Psoas muscle (tissue), 8 donors: ENCODE results near the gene PCDH12. TPM values are rescaled to one million over a fixed set of nuclear protein-coding genes. Genes with fewer than 3 reads are reported as not detected.

Experiments used
- ATAC-seq, 4 donors: fragments of 200-7000 bp; cut with Tn5 transposase; one replicate each; pipeline ENCODE4 v1.9.1; 2020; ENCODE audit warnings: moderate library complexity in 3 of 4, mild to moderate bottlenecking in 2 of 4
- DNase-seq, 2 donors: peaks; one replicate each; pipeline ENCODE4 v3.0.0-alpha.2; 2020
- H3K27ac ChIP-seq: fragments of 200-600 bp; one replicate; pipeline ENCODE4 v1.8.0; 2022
- H3K27me3 ChIP-seq, 3 donors: fragments of 200-600 bp in 1 of 3; one replicate each; pipeline versions ENCODE4 v1.6.1 to v1.8.0; 2013 to 2022; ENCODE audit warnings: low read length in 2 of 3, mild to moderate bottlenecking in 2 of 3, moderate library complexity in 1 of 3; ENCODE audit not compliant: insufficient read depth in 3 of 3
- H3K36me3 ChIP-seq, 2 donors: fragments of 200-600 bp in 1 of 2; one replicate each; pipeline versions ENCODE4 v1.6.1 to v1.8.0; 2013 to 2022; ENCODE audit warnings: low read depth in 1 of 2, mild to moderate bottlenecking in 1 of 2, moderate library complexity in 1 of 2; ENCODE audit not compliant: insufficient read depth in 1 of 2
- H3K4me1 ChIP-seq: fragments of 200-600 bp; one replicate; pipeline ENCODE4 v1.8.0; 2022
- H3K4me3 ChIP-seq: fragments of 200-600 bp; one replicate; pipeline ENCODE4 v1.8.0; 2022; ENCODE audit warnings: mild to moderate bottlenecking
- H3K9me3 ChIP-seq: fragments of 200-600 bp; one replicate; pipeline ENCODE4 v1.8.0; 2022
- CTCF ChIP-seq: fragments of 200-600 bp; IDR thresholded peaks from one replicate; pipeline ENCODE4 v1.8.0; 2022; ENCODE audit warnings: antibody characterized with exemption
- WGBS, 3 donors: extraction: QIAGEN DNeasy Blood & Tissue Kit; methylation state at CpG; one replicate each; pipeline versions ENCODE4 v1.1.6 to v1.1.7; 2013; 5-methylcytosine and 5-hydroxymethylcytosine counted together
- intact Hi-C, 2 donors: fragments of 100-400 bp; cut with DNase I; formaldehyde crosslinking; loops; one replicate each; pipeline versions ENCODE4 v1.11.0 to v1.14.2; 2022
- polyA plus RNA-seq, 3 donors: library from polyadenylated mRNA; stranded (reverse); fragments of 200-250 nt; gene quantifications; one replicate each; pipeline ENCODE4 v1.2.3, GENCODE V29; 2013
- total RNA-seq, 4 donors: library from RNA; stranded (reverse); fragmentation: NEBNext Ultra II Directional in 2 of 4; extraction: Animal tissue kit (Norgen Biotek cat#: 25700) in 2 of 4; gene quantifications; one replicate each; pipeline versions ENCODE4 v1.2.1 to v1.2.4, GENCODE V29; 2021 to 2023
- donor health status: healthy with polysubstance abuse.
- donor health status: DM: no; HTN: no; CAD: no; lungs with moderate emphysema.
- donor health status: Bipolar disorder and iron deficiency.
- donor health status: healthy.
- donor health status: DM: yes; HTN: yes; CAD: no.
- donor health status: DM: no; HTN: no; CAD: no.
- donor health status: DM: no; HTN: no; CAD: no.
- donor health status: DM: yes; HTN: yes; CAD: no.

The PCDH12 gene
- total and polyA plus RNA-seq, 7 donors: 1.4 to 6.0 (median 2.7) TPM

DNA sequence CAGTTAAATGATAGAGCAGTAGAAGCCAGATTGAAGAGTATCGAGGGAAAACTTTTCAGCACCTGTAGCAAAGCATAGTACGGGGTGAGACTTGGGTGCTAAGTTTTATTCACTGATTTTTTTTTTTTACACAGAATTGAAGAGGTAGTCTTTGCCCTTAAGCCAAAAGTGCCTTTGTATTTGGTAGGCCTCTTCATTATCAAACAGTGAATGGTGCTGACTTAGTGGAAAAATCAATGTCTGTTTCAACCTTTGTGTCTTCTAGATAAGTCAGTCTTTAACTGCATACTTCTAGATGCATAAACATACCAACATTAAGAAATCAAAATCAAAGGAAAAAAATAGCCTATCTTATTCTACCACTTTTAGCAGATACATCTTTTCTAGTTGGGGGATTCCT, 24.6 kb upstream of the PCDH12 start:
- intact Hi-C loops: no loop called here

DNA sequence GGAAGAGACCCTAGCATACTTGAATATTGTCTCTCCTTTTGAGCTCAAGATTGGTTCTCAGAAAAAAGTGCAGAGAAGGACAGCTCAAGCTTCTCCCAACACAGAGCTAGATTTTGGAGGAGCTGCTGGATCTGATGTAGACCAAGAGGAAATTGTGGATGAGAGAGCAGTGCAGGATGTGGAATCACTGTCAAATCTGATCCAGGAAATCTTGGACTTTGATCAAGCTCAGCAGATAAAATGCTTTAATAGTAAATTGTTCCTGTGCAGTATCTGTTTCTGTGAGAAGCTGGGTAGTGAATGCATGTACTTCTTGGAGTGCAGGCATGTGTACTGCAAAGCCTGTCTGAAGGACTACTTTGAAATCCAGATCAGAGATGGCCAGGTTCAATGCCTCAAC, 20.4 kb upstream of the PCDH12 start:
- no peak overlapping the region for H3K4me3 ChIP-seq

More for the DNA sequence above, 24.6 kb upstream of the PCDH12 start:
- Histone ChIP-seq H3K9me3 (no peaks in the 10 kb centered on the region), H3K4me3 (no peak overlapping the region), H3K27ac (no peak overlapping the region), H3K4me1 (peaks cover 11% of the 10 kb centered on the region), H3K36me3 (peaks cover 15 to 99% of the 10 kb centered on the region in 2 donors), H3K27me3 (no peaks in the 10 kb centered on the region)
- ATAC-seq: no peak
- 47 to 49% (median 48%) methylated on average over 2 of the region's 2 CpGs for WGBS, 3 donors
- DNase-seq: no peak
- TF ChIP-seq CTCF: no peak

DNA sequence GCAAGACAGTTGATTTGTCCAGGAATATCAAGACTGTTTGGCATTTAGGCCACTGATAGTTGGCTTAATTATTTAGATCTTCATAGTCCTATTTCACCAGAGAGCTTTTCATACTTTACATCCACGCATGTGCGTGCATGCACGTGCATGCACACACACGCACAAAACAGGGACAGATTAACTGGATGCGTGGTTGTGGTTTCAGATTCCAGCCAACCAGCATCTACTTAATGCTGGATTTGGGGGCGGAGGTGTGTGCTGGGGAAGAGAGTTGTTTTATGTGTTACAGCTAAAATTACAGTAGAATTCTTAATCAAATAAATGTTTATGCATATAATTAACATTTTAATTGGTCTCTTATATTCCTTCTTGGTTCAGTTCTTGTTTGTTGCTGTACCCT, 18.2 kb upstream of the PCDH12 start:
- intact Hi-C loops: no loop called here
- no peaks in the 10 kb centered on the region for H3K9me3 ChIP-seq
- H3K27me3 ChIP-seq: no peaks in the 10 kb centered on the region
- no peak overlapping the region for H3K27ac ChIP-seq
- H3K4me3 ChIP-seq: no peak overlapping the region
- ATAC-seq (peak in 1 of 4 donors; percentile 27), DNase-seq (no peak)
- H3K4me1 ChIP-seq: peaks cover 42% of the 10 kb centered on the region
- no peak for TF ChIP-seq CTCF
- peaks cover 16 to 94% of the 10 kb centered on the region in 2 donors for H3K36me3 ChIP-seq
- WGBS, 3 donors: 48 to 66% (median 52%) methylated on average over 6 of the region's 6 CpGs

More for the DNA sequence above, 20.4 kb upstream of the PCDH12 start:
- Histone ChIP-seq H3K36me3 (peaks cover 15 to 100% of the 10 kb centered on the region in 2 donors), H3K27ac (no peak overlapping the region), H3K9me3 (no peaks in the 10 kb centered on the region), H3K27me3 (no peaks in the 10 kb centered on the region), H3K4me1 (peaks cover 42% of the 10 kb centered on the region)
- TF ChIP-seq CTCF: no peak
- intact Hi-C loops: no loop called here
- ATAC-seq (no peak), DNase-seq (no peak)

- ATAC-seq: no peak
- intact Hi-C loops: no loop called here
- WGBS, 3 donors: 89 to 93% (median 91%) methylated on average over 1 of the region's 1 CpG
- Histone ChIP-seq H3K9me3 (no peaks in the 10 kb centered on the region), H3K4me3 (no peak overlapping the region), H3K4me1 (peaks cover 58% of the 10 kb centered on the region), H3K36me3 (peaks cover 10 to 78% of the 10 kb centered on the region in 2 donors), H3K27me3 (no peaks in the 10 kb centered on the region), H3K27ac (no peak overlapping the region)
- no peak for DNase-seq
- no peak for TF ChIP-seq CTCF
Measured at GRCh38 chr5:141973871-141974595, 16.0 kb upstream of the PCDH12 start.
